Upper lobe of right lung (tissue), 1 donor: ENCODE results near the gene UXS1. TPM values are rescaled to one million over a fixed set of nuclear protein-coding genes. Genes with fewer than 3 reads are reported as not detected.
"Not testable (repeated sequence)": the region's sequence is repeated elsewhere in the genome, so short reads cannot be mapped to it uniquely, and the experiment has no call there.

Source experiments
- ATAC-seq: fragments of 200-7000 bp; cut with Tn5 transposase; one replicate; pipeline ENCODE4 v1.9.1; 2020; ENCODE audit warnings: mild to moderate bottlenecking, moderate library complexity
- DNase-seq: peaks from one replicate; pipeline ENCODE4 v3.0.0-alpha.2; 2020
- H3K27ac ChIP-seq: fragments of 200-600 bp; one replicate; pipeline ENCODE4 v1.8.0; 2022
- H3K27me3 ChIP-seq: fragments of 200-600 bp; one replicate; pipeline ENCODE4 v1.8.0; 2022; ENCODE audit warnings: mild to moderate bottlenecking
- H3K36me3 ChIP-seq: fragments of 200-600 bp; one replicate; pipeline ENCODE4 v1.8.0; 2022
- H3K4me1 ChIP-seq: fragments of 200-600 bp; one replicate; pipeline ENCODE4 v1.8.0; 2022
- H3K4me3 ChIP-seq: fragments of 200-600 bp; one replicate; pipeline ENCODE4 v1.8.0; 2022; ENCODE audit warnings: mild to moderate bottlenecking
- H3K9me3 ChIP-seq: fragments of 200-600 bp; one replicate; pipeline ENCODE4 v1.8.0; 2022
- intact Hi-C: fragments of 100-400 bp; cut with DNase I; formaldehyde crosslinking; loops from one replicate; pipeline ENCODE4 v1.11.0; 2022
- total RNA-seq: library from RNA; stranded (reverse); fragmentation: NEBNext Ultra II Directional; extraction: Animal tissue kit (Norgen Biotek cat#: 25700); gene quantifications from one replicate; pipeline ENCODE4 v1.2.1, GENCODE V29; 2021
- TF ChIP-seq, protein P1 (sequence below): fragments of 200-600 bp; IDR thresholded peaks from one replicate; pipeline ENCODE4 v1.8.0; 2022; ENCODE audit warnings: antibody characterized with exemption
- donor health status: DM: no; HTN: yes; CAD: no; lungs with severe emphysema.

UXS1 gene
- total RNA-seq, 1 donor from 2014 or later, result 64.8 TPM

- ATAC-seq (no peak), DNase-seq (no peak)
- intact Hi-C loops, result no loop called here
- Histone ChIP-seq H3K9me3 (no peaks in the 10 kb centered on the region), H3K27me3 (no peaks in the 10 kb centered on the region), H3K4me3 (no peak overlapping the region), H3K4me1 (no peaks in the 10 kb centered on the region), H3K36me3 (no peaks in the 10 kb centered on the region), H3K27ac (no peak overlapping the region)
- TF ChIP-seq, protein P1, sequence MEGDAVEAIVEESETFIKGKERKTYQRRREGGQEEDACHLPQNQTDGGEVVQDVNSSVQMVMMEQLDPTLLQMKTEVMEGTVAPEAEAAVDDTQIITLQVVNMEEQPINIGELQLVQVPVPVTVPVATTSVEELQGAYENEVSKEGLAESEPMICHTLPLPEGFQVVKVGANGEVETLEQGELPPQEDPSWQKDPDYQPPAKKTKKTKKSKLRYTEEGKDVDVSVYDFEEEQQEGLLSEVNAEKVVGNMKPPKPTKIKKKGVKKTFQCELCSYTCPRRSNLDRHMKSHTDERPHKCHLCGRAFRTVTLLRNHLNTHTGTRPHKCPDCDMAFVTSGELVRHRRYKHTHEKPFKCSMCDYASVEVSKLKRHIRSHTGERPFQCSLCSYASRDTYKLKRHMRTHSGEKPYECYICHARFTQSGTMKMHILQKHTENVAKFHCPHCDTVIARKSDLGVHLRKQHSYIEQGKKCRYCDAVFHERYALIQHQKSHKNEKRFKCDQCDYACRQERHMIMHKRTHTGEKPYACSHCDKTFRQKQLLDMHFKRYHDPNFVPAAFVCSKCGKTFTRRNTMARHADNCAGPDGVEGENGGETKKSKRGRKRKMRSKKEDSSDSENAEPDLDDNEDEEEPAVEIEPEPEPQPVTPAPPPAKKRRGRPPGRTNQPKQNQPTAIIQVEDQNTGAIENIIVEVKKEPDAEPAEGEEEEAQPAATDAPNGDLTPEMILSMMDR, result no peak
These were observed 25.7 kb upstream of the UXS1 start for GRCh38 chr2:106219813-106220212.

- H3K9me3 ChIP-seq, H3K27me3 ChIP-seq, ATAC-seq, H3K36me3 ChIP-seq, intact Hi-C loops, DNase-seq, H3K27ac ChIP-seq, H3K4me3 ChIP-seq, H3K4me1 ChIP-seq: not testable (repeated sequence)
These were observed 25.1 kb upstream of the UXS1 start for GRCh38 chr2:106219157-106219556.

DNA sequence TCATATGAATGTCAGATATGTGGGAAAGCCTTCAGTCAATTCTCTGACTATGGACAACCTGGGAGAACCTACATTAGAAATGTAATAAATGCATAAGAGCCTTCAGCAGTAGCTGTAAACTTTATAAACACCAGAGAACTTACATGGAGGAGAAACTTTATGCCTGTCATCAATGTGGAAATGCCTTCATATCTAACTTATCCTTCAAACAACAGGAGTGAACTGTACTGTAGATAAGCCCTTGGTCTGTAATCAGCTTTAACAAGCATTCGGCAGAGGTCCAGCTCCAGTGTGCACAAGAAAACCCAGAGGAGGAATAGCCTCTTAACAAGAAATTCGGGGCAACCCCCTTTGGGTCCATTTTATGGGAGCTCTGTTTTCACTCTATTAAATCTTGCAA, 14.8 kb upstream of the UXS1 start:
- Histone ChIP-seq H3K9me3 (no peaks in the 10 kb centered on the region), H3K36me3 (no peaks in the 10 kb centered on the region), H3K4me3 (no peak overlapping the region), H3K4me1 (no peaks in the 10 kb centered on the region), H3K27ac (no peak overlapping the region), H3K27me3 (no peaks in the 10 kb centered on the region)
- DNase-seq (no peak), ATAC-seq (no peak)
- TF ChIP-seq, protein P1, result no peak
- intact Hi-C loops, result no loop called here

DNA sequence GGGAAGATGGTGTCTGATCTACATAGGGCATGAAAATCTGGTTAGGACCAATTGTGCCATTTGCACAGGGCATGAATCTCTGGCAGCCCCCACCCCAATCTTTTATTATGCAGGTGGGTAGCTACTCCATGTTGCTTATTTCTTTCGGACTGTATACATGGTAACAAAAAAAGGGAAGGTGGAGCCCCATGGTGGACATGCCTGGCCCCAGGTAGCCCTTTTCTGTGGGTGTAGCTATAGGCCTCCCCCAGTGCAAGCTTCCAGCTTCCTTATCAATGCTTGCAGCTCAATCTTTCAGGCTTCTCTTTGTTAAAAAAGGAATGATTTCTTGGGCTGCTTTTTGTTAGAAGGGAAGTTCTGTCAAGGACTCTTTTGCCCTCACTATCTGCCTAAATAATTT, 14.3 kb upstream of the UXS1 start:
- Histone ChIP-seq H3K27me3 (no peaks in the 10 kb centered on the region), H3K27ac (no peak overlapping the region), H3K9me3 (no peaks in the 10 kb centered on the region), H3K4me1 (no peaks in the 10 kb centered on the region), H3K4me3 (no peak overlapping the region), H3K36me3 (no peaks in the 10 kb centered on the region)
- TF ChIP-seq, protein P1, result no peak
- intact Hi-C loops, result no loop called here
- ATAC-seq, result no peak
- DNase-seq, result no peak

DNA sequence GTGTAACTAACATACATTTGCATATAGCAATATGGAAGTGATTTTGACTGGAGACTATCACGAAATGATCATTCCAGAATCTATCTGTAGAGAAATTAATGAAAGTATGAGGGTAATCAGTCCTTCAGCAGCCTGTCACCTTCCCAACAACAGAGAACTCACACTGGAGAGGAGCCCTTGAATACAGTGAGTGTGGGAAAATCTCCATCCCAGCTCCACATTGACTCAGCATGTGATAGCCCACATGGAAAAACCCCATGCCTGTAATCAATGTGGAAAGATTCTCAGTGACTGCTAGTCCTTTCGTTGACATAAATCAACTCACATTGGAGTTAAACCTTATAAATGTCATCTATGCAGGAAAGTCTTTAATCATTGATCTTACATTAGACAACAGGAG, 13.1 kb upstream of the UXS1 start:
- no peaks in the 10 kb centered on the region for H3K4me1 ChIP-seq
- intact Hi-C loops, result no loop called here
- DNase-seq (no peak), ATAC-seq (no peak)
- H3K27me3 ChIP-seq, result no peaks in the 10 kb centered on the region
- no peak overlapping the region for H3K4me3 ChIP-seq
- H3K27ac ChIP-seq, result no peak overlapping the region
- TF ChIP-seq, protein P1, result no peak
- H3K9me3 ChIP-seq, result no peaks in the 10 kb centered on the region
- H3K36me3 ChIP-seq, result no peaks in the 10 kb centered on the region

GRCh38 chr2:106205488-106205887, 11.4 kb upstream of the UXS1 start:
- H3K27me3 ChIP-seq, result no peaks in the 10 kb centered on the region
- no peaks in the 10 kb centered on the region for H3K36me3 ChIP-seq
- no peak for DNase-seq
- TF ChIP-seq, protein P1, result no peak
- intact Hi-C loops, result no loop called here
- no peak overlapping the region for H3K4me3 ChIP-seq
- H3K4me1 ChIP-seq, result no peaks in the 10 kb centered on the region
- no peak for ATAC-seq
- H3K9me3 ChIP-seq, result no peaks in the 10 kb centered on the region
- no peak overlapping the region for H3K27ac ChIP-seq

DNA sequence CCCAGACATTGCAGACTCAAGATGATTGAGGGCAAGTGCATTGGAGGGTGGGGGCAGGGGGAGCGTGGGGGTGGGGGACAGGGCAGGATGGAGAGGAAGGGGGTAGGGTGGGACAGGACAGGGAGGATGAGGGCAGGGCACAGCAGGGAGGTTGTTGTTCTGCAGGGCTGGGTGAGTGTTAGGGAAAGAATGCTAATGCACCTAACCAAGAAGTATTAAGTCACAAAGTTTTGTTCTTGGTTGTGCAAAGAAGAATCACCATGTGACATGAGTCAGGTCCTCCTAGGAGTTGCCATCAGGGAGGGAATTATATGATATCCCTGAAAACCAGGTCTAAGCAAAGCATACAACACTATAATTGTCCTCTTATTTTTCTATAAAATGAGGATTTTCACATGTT, 10.4 kb upstream of the UXS1 start:
- H3K4me1 ChIP-seq, intact Hi-C loops, H3K9me3 ChIP-seq, H3K27ac ChIP-seq, ATAC-seq, H3K4me3 ChIP-seq, DNase-seq, H3K27me3 ChIP-seq, H3K36me3 ChIP-seq: not testable (repeated sequence)
